Measurements from ENCODE around the gene SBNO2.

The SBNO2 gene

DNA sequence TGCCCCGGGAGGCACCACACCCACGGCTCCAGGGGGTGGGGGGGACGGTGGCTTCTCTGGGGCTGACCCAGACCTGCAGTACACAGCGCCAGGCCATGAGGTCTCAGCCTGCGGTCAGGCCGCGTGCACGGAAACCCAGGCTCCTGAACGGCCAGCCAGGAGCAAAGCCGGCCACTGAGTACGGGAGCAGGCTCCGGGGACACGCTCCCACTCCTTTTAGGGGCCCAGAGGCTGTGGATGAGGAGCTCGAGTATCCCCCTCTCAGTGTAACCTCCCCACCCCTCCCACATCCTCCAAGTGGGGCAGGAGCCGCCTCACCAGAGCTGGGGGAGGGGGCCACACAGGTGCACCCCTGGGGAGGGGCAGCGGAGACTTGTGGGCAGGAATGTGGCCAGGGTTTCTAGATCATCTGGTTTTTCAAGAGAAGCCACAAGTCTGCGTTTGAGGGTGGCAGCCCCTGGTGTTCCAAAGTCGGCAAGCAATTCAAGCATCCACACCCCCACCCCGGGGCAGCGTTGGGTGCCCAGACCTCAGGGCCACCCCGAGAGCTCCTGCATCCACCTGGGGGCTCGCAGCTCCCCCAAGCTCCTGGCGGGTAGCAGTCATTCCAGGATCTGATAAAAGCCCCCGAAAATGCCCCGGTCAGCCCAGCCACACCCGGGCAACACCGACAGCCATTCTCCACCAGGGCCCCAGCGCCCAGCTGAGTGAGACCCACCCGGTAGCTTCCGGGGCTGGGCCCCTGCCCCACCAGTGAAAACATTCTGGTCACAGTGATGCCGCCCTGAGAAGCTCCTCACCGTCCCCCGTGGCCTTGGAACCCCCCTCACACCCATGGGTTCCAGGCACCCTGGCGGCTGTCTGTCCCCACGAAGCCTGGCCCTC, 6.1 kb downstream of the SBNO2 start:
- no peak for DNase-seq (ENCODE audit: low spot score)

DNA sequence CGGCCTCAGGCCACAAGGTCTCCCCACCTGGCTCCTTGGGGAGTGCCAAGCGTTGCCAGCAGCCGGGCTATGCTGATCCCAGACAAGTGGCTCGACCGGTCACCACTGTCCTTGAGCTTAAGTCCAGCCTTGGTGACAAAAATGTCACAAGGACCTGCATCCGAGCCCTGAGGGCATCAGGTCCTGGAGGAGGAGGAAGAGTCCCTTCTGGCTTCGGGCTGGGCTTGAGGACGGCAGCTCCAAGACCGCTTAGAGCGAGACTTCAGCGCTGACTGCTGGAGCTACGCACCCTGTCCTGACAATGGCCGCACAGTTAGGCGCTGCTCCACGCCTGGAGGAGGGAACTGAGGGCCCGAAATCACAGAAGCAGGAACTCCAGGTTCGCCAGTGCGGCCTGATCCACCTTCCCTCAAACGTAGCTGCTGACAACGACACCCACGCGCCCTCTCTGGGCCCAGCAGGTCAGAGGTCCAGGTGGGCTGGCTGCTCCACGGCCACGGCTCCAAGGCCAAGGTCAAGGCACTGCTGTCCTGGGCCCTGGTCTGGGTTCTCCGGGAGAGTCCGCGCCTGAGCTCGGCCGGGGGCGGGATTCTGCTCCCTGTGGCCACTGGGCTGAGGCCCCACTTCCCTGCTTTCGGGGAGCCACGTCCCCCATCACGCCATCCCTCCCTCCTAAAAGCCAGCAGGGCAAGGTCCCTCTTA, 7.0 kb downstream of the SBNO2 start:
- DNase-seq (ENCODE audit: low spot score) = no peak

DNA sequence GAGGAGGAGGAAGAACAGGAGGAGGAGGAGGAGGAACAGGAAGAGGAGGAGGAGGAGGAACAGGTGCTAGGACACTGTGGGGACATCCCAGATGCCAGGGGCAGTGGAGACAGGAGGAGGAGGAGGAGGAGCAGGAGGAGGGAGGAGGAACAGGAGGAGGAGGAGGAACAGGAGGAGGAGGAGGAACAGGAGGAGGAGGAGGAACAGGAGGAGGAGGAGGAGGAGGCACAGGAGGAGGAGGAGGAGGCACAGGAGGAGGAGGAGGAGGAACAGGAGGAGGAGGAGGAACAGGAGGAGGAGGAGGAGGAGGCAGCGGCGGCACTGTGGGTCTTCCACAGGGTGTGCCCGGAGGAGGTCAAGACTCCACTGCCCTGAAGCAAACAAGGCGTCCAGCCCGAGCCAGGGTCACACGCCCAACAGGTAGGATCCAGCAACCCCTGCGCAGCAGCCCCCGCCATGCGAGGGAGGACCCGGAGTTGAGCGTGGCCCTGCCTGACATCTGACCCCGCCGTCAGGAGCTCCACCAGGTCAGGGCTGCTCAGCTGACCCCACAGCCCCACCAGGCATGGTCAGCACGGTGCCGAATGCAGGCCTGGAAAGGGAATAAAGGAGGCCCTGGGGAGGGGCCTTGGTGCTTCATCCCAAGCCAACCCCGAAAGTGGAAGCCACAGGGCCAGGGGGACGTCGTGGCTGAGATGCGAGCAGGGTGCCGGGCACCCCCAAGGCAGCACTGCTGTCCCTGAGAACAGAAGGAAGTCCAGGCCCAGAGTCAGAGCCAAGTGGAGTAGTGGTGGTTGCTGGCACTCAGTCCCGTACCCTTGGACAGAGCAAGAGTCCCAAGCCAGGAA, 9.2 kb downstream of the SBNO2 start:
- peak; percentile 52 for DNase-seq (ENCODE audit: low spot score)

DNA sequence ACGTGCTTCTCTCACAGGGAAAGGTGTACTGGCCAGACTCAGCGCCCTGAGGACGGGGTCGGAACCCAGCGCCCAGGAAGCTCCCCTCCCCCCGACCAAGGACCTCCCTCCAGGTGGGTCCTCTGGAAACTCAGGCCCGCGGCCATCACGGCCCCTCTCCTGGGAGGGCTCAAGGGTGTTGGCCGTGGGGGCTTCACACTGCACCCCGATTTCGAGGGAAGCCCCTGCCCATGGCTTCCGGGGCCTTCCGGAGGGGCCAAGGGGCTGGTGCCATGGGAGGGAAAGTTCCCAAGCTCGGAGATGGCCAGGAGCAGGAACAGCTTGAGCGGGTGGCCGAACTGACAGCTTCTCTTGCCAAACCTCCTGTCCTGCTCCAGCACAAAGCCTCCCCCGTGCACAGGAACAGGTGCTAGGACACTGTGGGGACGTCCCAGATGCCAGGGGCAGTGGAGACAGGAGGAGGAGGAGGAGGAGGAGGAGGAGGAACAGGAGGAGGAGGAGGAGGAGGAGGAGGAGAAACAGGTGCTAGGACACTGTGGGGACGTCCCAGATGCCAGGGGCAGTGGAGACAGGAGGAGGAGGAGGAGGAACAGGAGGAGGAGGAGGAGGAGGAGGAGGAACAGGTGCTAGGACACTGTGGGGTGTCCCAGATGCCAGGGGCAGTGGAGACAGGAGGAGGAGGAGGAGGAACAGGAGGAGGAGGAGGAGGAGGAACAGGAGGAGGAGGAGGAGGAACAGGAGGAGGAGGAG, 10.0 kb downstream of the SBNO2 start:
- DNase-seq (ENCODE audit: low spot score) = no peak

DNA sequence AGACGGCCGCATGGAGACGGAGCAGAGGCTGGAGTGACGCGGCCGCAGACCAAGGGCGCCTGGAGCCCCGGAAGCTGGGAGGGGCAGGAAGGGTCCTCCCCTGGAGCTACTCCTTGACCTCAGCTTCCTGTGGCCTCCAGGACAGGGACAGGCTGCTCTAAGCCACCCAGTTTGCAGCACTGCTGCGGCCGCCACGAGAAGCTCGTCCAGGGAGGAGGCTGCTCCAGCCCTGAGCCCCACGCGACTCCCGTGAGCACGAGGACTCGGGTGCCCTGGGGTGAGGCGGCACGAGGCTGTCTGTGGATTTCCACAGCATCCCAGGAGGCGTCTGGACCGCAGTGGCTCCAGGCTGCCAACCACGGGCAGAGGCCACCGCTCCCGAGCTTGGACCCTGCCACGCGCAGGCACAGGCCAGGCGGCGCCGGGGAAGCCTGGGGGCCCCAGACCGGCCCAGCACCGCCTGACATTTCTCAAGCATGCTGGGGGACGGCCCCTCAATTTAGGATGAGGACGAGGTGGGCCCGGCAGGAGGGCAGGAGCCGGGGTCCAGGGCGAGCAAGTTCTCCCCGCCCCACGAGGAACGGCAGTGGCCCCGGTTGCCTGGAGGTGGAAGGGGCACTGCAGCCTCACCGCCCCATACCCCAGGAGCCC, 10.7 kb downstream of the SBNO2 start:
- DNase-seq (ENCODE audit: low spot score) = no peak

DNA sequence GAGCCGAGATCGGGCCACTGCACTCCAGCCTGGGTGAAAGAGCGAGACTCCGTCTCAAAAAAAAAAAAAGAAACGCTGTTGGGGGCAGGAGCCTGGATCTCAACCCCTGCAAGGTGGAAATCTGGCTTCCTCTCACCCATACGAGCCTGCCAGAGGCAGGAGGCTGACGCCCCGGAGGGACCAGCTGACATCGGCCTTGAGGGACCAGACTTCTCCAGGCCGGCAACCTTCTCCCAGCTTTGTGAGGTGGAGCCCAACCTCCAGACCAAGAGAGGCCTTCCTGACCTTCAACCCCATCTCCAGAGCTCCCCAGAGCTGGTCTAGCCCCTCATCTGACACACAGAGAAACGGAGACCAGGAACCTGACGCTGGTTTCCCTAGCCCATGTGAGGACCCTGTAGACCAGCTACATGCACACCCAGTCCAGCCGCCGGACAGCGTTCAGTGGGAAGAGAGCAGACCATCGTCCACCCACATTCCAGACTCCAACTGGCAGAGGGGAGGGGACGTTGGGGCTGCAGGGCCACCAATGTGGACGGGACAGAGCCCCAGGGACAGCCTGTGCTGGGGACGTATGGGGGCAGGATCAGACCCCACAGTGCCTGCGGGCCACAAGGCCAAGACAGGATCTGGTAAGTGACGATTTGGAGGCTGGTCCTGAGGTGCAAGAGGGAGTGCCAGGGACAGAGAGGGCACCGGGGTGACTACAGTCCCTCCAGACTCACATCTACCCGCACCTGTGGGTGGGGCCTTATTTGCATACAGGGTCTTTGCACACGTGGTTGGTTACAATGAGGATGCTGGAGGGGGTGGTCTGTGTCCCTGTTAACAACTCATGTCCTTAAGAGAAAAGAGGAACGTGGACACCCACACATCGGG, 11.4 kb downstream of the SBNO2 start:
- DNase-seq (ENCODE audit: low spot score) = no peak

DNA sequence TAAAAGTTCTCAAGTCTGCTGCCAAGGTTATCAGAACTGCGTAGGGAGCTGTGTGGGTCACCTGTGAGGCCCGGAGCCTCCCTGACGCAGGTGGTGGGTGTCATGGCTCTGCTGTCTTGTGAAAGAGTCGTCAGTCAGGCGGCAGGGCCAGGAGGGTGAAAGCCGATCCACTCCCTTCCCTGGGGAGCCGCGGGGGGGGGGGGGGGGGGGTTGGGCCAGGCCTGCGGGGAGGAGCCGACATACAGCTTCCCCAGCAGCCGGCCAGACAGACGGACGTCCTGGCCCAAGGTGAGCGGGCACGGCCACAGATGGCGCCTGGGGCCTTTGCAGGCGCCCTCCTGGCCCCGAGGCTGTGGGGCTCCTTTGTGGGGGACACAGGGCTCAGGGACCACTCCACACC, 12.4 kb downstream of the SBNO2 start:
- DNase-seq (ENCODE audit: low spot score) = no peak

DNA sequence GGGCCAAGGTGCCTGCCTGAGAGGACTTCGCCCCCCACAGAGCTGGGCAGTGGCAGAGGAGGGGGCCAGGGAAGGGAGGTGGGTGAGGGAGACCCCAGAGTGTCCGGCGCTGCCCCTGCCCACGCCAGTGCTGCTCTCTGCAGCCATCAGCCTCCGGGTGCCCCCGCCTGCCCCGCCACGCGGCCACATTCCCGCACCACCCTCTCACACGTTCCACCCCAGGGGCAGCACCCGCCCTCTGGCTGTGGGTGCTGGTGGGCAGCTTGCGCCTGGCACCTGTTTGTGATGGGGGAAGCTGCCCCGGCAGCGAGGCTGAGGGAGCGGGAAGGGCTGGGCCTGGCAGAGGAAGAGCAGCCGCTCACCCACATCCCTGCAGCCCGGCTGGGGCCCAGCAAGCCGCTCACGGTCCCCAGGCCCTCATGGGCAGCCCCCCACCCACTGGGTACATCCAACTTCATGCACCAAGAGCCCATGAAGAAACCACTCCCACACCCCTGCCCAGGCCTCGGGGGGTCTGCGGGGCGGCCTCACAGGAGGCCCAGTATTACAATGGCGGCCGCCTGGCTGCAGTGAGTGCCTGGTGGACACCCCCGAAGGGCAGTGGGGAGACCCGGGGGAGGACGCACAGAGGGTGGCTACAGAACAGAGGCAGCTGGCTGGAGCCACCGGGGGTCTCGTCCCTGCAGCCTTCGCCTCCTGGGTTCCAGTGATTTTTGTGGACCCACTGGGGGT, 14.0 kb downstream of the SBNO2 start:
- no peak for DNase-seq (ENCODE audit: low spot score)

DNA sequence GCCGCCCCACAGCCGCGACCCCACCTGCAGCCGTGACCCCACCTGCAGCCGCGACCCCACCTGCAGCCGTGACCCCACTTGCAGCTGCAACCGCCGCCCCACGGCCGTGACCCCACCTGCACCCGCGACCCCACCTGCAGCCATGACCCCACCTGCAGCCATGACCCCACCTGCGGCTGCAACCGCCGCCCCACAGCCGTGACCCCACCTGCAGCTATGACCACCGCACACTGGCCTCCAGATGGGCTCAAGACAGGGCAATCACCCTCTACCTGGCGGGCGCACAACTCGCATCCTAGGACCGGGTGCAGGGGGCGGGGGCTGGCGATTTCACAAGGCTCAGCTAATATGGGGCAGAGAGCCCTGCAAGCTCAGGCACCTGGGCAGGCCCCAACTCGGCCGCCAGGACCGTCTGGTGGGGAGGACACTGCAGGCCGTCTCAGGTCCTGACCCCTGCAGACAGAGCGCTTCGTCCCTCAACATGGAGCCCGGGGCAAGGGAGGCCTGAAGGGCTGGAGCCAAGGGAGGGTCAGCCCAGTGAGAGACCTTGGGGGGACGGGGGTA, 15.1 kb downstream of the SBNO2 start:
- DNase-seq (ENCODE audit: low spot score) = no peak

DNA sequence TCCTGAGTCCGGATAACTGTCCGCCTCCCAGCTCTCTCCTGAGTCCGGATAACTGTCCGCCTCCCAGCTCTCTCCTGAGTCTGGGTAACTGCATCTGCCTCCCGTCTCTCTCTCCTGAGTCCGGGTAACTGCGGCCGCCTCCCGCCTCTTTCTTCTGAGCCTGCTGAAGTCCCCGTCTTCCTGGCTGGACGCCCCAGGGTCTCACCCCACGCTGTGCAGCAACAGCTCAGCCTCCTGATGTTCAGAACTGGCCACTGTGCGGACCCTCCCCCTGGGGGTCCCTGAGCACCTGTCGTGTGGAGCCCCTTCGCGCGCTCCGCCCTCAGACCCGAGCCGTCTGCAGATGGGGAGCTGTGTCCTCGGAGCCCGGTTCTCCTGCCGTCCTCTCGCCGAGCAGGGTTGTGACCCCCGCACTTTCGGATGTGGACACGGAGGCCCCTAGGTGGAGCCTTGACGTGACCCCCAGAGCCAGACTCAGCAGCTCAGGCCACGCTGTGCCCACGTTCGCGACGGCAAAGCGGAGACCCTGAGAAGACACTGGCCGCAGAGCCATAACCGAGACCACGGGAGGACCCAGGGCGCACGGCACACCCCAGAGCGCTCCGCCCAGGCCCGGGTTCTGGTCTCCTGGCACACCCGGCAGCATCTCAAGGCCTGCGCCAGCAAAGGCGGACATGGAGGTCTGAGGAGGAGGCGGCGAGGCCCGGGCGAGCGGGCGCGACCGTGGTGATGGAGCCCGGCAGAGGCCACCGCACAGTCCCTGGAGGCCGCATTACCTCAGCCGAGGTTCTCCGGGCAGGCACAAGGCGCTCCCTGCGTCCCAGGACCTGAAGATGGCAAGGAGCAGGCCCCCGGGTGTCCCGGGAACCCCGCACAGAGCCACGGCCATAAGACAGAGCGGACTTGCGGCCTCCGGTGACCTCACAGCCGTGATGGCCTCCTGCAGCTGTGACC, 15.9 kb downstream of the SBNO2 start:
- DNase-seq (ENCODE audit: low spot score) = no peak

DNA sequence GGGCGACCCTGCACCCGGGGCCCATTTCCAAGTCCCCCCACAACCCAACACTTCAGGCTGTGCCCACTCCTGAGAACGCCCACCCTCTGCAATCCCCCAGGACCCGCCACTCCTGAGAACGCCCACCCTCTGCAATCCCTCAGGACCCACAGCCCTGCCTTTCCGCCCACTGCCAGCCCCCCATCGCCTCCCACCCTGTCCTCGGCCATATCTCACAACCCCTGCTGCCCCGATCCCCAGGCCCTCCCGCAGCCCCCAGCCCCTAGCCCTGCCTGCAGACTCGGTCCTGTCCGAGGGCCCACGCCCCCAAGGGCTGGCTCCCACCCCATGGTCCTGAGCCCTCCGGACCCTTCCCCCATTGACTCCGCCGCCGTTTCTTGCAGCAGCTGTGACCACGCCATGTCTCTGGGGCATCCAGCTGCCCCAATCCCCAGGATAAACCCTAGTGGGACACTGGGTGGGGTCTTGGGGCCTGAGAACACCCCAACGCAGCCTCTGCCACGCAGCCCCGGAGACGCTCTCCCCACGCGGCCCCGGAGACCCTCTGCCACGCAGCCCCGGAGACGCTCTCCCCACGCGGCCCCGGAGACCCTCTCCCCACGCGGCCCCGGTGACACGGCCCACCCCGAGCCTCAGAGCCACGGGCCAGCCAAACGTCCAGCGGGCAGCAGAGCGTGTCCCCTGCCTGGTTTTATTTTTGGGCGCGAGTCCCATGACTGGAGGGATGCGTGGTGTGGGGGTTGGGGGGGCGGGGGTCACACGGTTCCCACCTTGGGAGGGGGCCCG, 17.0 kb downstream of the SBNO2 start:
- no peak for DNase-seq (ENCODE audit: low spot score)

DNA sequence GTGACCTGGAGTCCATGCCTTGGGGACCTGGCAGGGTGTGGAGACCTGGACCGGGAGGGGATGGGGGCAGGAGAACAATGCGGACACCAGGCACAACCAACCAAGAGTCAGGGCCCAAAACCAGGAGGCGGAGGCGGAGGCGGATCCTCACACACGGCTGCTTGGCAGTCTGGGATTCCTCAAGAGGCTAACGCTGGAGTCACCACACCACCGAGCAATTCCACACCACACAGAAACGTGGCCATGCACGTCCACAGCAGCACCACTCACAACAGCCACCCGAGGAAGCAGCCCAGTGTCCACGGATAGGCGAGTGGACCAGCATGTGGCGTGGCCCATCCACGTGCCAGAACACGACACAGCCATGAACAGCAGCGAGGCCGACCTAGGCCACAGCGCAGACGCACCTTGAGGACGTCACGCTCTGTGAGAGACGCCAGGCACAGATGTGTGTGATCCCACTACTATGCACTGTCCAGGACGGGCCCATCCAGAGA, 17.7 kb downstream of the SBNO2 start:
- DNase-seq (ENCODE audit: low spot score) = peak; percentile 82

DNA sequence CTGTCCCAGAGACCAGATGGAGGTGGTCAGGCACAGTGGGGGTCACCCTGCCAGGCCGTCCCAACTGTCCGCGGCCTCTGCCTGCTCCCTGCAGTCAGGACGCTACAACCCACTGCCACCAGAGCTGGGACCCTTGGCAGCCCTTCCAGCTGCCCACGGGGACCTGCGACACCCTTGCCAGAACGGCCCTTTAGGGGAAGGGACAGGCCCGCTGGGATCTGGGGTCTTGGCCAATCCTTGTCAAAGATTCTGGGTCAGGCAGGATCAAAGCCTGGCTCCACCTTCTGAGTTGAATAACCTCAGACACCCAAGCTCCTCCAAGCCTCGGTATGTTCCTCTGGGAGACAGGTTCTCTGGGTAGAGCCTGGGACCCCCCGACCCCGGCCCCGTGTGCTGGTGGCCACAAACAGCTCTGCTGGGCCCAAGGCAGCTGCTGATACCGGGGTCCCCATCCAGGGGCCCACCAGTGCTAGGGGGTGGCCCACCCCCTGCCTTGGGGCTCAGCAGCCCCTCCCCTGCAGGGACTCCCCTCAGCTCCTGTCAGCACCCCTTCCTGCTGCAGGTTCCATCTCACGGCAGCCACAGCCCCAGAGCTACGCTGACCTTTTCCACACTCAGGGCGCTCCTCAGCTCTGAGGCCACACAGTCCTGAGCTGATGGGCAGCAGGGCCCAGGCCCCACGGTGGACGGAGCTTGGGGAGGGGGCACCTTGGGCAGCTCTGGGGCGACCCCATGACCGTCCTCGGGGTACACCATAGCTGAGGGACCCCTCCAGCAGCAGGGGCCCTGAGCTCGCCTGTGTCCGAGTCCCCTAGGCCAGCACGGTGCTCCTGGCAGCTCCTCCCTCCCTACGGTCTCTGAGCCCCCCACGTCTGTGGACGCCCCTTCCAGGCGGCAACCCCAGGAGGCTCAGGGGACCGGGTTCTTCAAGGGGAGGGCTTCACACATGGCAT, 18.4 kb downstream of the SBNO2 start:
- peak; percentile 48 for DNase-seq (ENCODE audit: low spot score)

DNA sequence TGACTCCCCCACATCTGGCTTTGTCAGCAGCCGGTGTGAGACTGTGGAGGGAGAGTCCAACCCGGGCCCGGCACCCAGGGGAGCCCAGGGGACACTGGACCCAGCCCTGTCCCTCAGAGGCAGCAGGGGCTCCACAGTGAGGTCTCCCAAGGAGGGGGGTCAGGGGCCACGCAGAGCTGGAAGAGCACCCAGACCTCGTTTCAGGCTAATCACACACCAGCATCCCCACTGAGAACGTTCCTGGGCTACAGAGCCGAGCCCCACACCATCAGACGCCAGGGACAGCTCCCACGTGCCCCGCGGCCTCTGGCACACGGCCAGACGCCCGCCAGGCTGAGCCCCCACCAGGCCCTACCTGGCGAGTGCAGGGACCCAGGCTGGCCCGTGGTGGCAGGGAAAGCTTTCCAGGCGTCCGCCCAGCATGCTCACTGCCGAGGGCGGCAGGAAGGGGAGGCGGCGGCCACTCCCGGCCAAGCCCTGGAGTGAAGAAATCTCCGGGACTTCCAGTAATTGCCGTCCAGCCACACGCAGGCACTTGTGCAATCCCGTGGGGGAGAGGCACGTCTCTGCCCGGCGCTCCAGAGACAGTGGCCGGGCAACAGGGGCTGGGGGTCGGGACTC, 19.2 kb downstream of the SBNO2 start:
- peak; percentile 96 for DNase-seq (ENCODE audit: low spot score)

Data from AG20443 (cell line).